Amniotic epithelial cell (primary cell): ENCODE results near the gene SAMSN1.

Experiments
- DNase-seq: peaks from one replicate; pipeline ENCODE4 v3.0.0-alpha.2; 2010; ENCODE audit warnings: low read depth

Gene SAMSN1

GRCh38 chr21:14484188-14485009 lies 61.7 kb downstream of the SAMSN1 start:
- no peak for DNase-seq

GRCh38 chr21:14483296-14483695 lies 62.8 kb downstream of the SAMSN1 start:
- no peak for DNase-seq

- DNase-seq, result no peak
These were observed 64.0 kb downstream of the SAMSN1 start for GRCh38 chr21:14482165-14482564.

- no peak for DNase-seq
These were observed 65.6 kb downstream of the SAMSN1 start for GRCh38 chr21:14480411-14481031.

GRCh38 chr21:14479241-14479786 lies 66.8 kb downstream of the SAMSN1 start:
- no peak for DNase-seq

- DNase-seq, result no peak
These were observed 68.3 kb downstream of the SAMSN1 start for GRCh38 chr21:14477841-14478240.

- no peak for DNase-seq
These were observed 69.0 kb downstream of the SAMSN1 start for GRCh38 chr21:14477133-14477532.

GRCh38 chr21:14474995-14475394 lies 71.1 kb downstream of the SAMSN1 start:
- DNase-seq, result no peak

GRCh38 chr21:14469641-14470040 lies 76.5 kb downstream of the SAMSN1 start:
- no peak for DNase-seq

GRCh38 chr21:14466715-14467114 lies 79.4 kb downstream of the SAMSN1 start:
- no peak for DNase-seq

- no peak for DNase-seq
These were observed 88.4 kb downstream of the SAMSN1 start for GRCh38 chr21:14457762-14458161.

GRCh38 chr21:14456911-14457310 lies 89.2 kb downstream of the SAMSN1 start:
- DNase-seq, result no peak

GRCh38 chr21:14454016-14455009 lies 91.8 kb downstream of the SAMSN1 start:
- DNase-seq, result no peak

- DNase-seq, result no peak
These were observed 92.6 kb downstream of the SAMSN1 start for GRCh38 chr21:14453339-14454015.

GRCh38 chr21:14452727-14453241 lies 93.3 kb downstream of the SAMSN1 start:
- no peak for DNase-seq

GRCh38 chr21:14452031-14452726 lies 93.9 kb downstream of the SAMSN1 start:
- no peak for DNase-seq

- DNase-seq, result no peak
These were observed 94.6 kb downstream of the SAMSN1 start for GRCh38 chr21:14451546-14451945.

- no peak for DNase-seq
These were observed 97.3 kb downstream of the SAMSN1 start for GRCh38 chr21:14448784-14449183.

GRCh38 chr21:14438211-14438610 lies 107.9 kb downstream of the SAMSN1 start:
- peak; percentile 5 for DNase-seq

- DNase-seq, result no peak
These were observed 110.7 kb downstream of the SAMSN1 start for GRCh38 chr21:14435423-14435822.
